HG02610 (cell line): ENCODE data around the gene ZNF536.

Source experiments
- ATAC-seq: cut with Tn5 transposase; IDR thresholded peaks from one replicate; pipeline ENCODE4 v1.9.1; 2021; ENCODE audit warnings: mild to moderate bottlenecking, moderate library complexity; ENCODE audit not compliant: unreplicated experiment

Gene ZNF536

GRCh38 chr19:30371960-30372824 lies at the start of gene ZNF536:
Gene ZNF536, plus strand, starts transcription at chr19:30372384. Its CDS starts 71,179 bp downstream, at chr19:30443563.
- no peak for ATAC-seq

GRCh38 chr19:30322641-30323320 lies 49.4 kb upstream of the ZNF536 start:
- no peak for ATAC-seq

GRCh38 chr19:30323904-30324303 lies 48.3 kb upstream of the ZNF536 start:
- ATAC-seq: no peak

GRCh38 chr19:30324982-30325381 lies 47.2 kb upstream of the ZNF536 start:
- no peak for ATAC-seq

- no peak for ATAC-seq
Measured at GRCh38 chr19:30325676-30326392, 46.4 kb upstream of the ZNF536 start.

GRCh38 chr19:30326393-30326710 lies 45.8 kb upstream of the ZNF536 start:
- ATAC-seq: no peak

GRCh38 chr19:30327331-30327730 lies 44.9 kb upstream of the ZNF536 start:
- ATAC-seq: no peak

- ATAC-seq: no peak
Measured at GRCh38 chr19:30328096-30328495, 44.1 kb upstream of the ZNF536 start.

- no peak for ATAC-seq
Measured at GRCh38 chr19:30330266-30330665, 41.9 kb upstream of the ZNF536 start.

GRCh38 chr19:30332445-30333234 lies 39.5 kb upstream of the ZNF536 start:
- no peak for ATAC-seq

- no peak for ATAC-seq
Measured at GRCh38 chr19:30333291-30334065, 38.7 kb upstream of the ZNF536 start.

- no peak for ATAC-seq
Measured at GRCh38 chr19:30334841-30335240, 37.3 kb upstream of the ZNF536 start.

GRCh38 chr19:30335306-30335886 lies 36.8 kb upstream of the ZNF536 start:
- ATAC-seq: no peak

GRCh38 chr19:30336290-30336689 lies 35.9 kb upstream of the ZNF536 start:
- no peak for ATAC-seq

- ATAC-seq: no peak
Measured at GRCh38 chr19:30338041-30338456, 34.1 kb upstream of the ZNF536 start.

GRCh38 chr19:30338878-30339623 lies 33.1 kb upstream of the ZNF536 start:
- ATAC-seq: no peak

GRCh38 chr19:30339624-30340525 lies 32.3 kb upstream of the ZNF536 start:
- no peak for ATAC-seq
